NCI-H1694 (cell line): ENCODE results near the gene PRKCB.
"Not testable (repeated sequence)": the region's sequence is repeated elsewhere in the genome, so short reads cannot be mapped to it uniquely, and the experiment has no call there.

Experiments used
- DNase-seq: peaks from one replicate; lab custom pipeline; 2025; lab: John Stamatoyannopoulos, UW

The PRKCB gene

GRCh38 chr16:24135624-24136565 is 300.1 kb downstream of the PRKCB start:
- no peak for DNase-seq

GRCh38 chr16:24138024-24138423 is 302.2 kb downstream of the PRKCB start:
- no peak for DNase-seq

GRCh38 chr16:24138575-24138974 is 302.8 kb downstream of the PRKCB start:
- DNase-seq = no peak

- no peak for DNase-seq
Measured at GRCh38 chr16:24139282-24139681, 303.5 kb downstream of the PRKCB start.

GRCh38 chr16:24140730-24141129 is 304.9 kb downstream of the PRKCB start:
- DNase-seq = no peak

- DNase-seq = no peak
Measured at GRCh38 chr16:24141466-24141865, 305.7 kb downstream of the PRKCB start.

GRCh38 chr16:24141917-24142316 is 306.1 kb downstream of the PRKCB start:
- no peak for DNase-seq

- no peak for DNase-seq
Measured at GRCh38 chr16:24145927-24146326, 310.1 kb downstream of the PRKCB start.

GRCh38 chr16:24146518-24146917 is 310.7 kb downstream of the PRKCB start:
- no peak for DNase-seq

- DNase-seq = no peak
Measured at GRCh38 chr16:24149102-24149501, 313.3 kb downstream of the PRKCB start.

GRCh38 chr16:24150282-24150681 is 314.5 kb downstream of the PRKCB start:
- no peak for DNase-seq

- DNase-seq = no peak
Measured at GRCh38 chr16:24151482-24151939, 315.7 kb downstream of the PRKCB start.

GRCh38 chr16:24152048-24152447 is 316.3 kb downstream of the PRKCB start:
- not testable (repeated sequence) for DNase-seq

- DNase-seq = no peak
Measured at GRCh38 chr16:24152826-24153225, 317.0 kb downstream of the PRKCB start.

GRCh38 chr16:24156777-24157176 is 321.0 kb downstream of the PRKCB start:
- DNase-seq = no peak

- DNase-seq = no peak
Measured at GRCh38 chr16:24163935-24164334, 328.2 kb downstream of the PRKCB start.

- no peak for DNase-seq
Measured at GRCh38 chr16:24164416-24164815, 328.6 kb downstream of the PRKCB start.

- no peak for DNase-seq
Measured at GRCh38 chr16:24165273-24165672, 329.5 kb downstream of the PRKCB start.

GRCh38 chr16:24166661-24167528 is 331.1 kb downstream of the PRKCB start:
- no peak for DNase-seq

- no peak for DNase-seq
Measured at GRCh38 chr16:24168856-24169255, 333.1 kb downstream of the PRKCB start.

GRCh38 chr16:24170407-24170806 is 334.6 kb downstream of the PRKCB start:
- DNase-seq = no peak

- no peak for DNase-seq
Measured at GRCh38 chr16:24174504-24174903, 338.7 kb downstream of the PRKCB start.

GRCh38 chr16:24174957-24175356 is 339.2 kb downstream of the PRKCB start:
- DNase-seq = no peak
